Loucy (cell line): ENCODE data around the gene FMN2.

Experiments used
- H2AFZ ChIP-seq: fragments of 200-600 bp; sonication (generic); 2 replicates; pipeline ENCODE4 v1.6.0; 2016; ENCODE audit warnings: antibody characterized with exemption, mild to moderate bottlenecking, low read length, moderate library complexity
- H3F3A ChIP-seq: fragments of 200-600 bp; 2 replicates; pipeline ENCODE4 v1.6.0; 2016; ENCODE audit warnings: antibody characterized with exemption, low read depth, mild to moderate bottlenecking
- H3K27me3 ChIP-seq: fragments of 200-600 bp; sonication (generic); 2 replicates; pipeline ENCODE4 v1.6.1; 2014; ENCODE audit warnings: low read length, mild to moderate bottlenecking; ENCODE audit not compliant: insufficient read depth, poor library complexity, severe bottlenecking
- H3K36me3 ChIP-seq: fragments of 200-600 bp; sonication (generic); 2 replicates; pipeline ENCODE4 v1.6.1; 2016; ENCODE audit warnings: low read length; ENCODE audit not compliant: insufficient read depth
- H3K4me1 ChIP-seq: fragments of 200-600 bp; sonication (generic); 2 replicates; pipeline ENCODE4 v1.5.1; 2014; ENCODE audit warnings: low read length, mild to moderate bottlenecking; ENCODE audit not compliant: insufficient read depth, poor library complexity, severe bottlenecking
- H3K4me2 ChIP-seq: fragments of 200-600 bp; sonication (generic); 2 replicates; pipeline ENCODE4 v1.6.0; 2014; ENCODE audit warnings: antibody characterized with exemption, low read length, low read depth, mild to moderate bottlenecking; ENCODE audit not compliant: poor library complexity, severe bottlenecking
- H3K4me3 ChIP-seq: fragments of 200-600 bp; sonication (generic); 2 replicates; pipeline ENCODE4 v1.5.1; 2014; ENCODE audit warnings: low read length, mild to moderate bottlenecking, mixed read lengths; ENCODE audit not compliant: poor library complexity, severe bottlenecking
- H3K79me2 ChIP-seq: fragments of 200-600 bp; sonication (generic); 2 replicates; pipeline ENCODE4 v1.6.1; 2014; ENCODE audit warnings: low read length; ENCODE audit not compliant: insufficient read depth
- H3K9ac ChIP-seq: fragments of 200-600 bp; sonication (generic); 2 replicates; pipeline ENCODE4 v1.6.0; 2014; ENCODE audit warnings: mild to moderate bottlenecking, low read depth, low read length, moderate library complexity; ENCODE audit not compliant: poor library complexity, severe bottlenecking
- H3K9me2 ChIP-seq: fragments of 200-600 bp; sonication (generic); replicated peaks from 2 replicates; pipeline ENCODE4 v1.6.1; 2016; ENCODE audit warnings: low read depth, low read length, mixed read lengths
- H3K9me3 ChIP-seq: fragments of 200-600 bp; sonication (generic); 2 replicates; pipeline ENCODE4 v1.6.1; 2014; ENCODE audit warnings: mild to moderate bottlenecking, antibody characterized with exemption, low read length, low read depth; ENCODE audit not compliant: insufficient read depth
- H4K20me1 ChIP-seq: fragments of 200-600 bp; sonication (generic); 2 replicates; pipeline ENCODE4 v1.6.0; 2014; ENCODE audit warnings: antibody characterized with exemption, low read length, mild to moderate bottlenecking; ENCODE audit not compliant: insufficient read depth, poor library complexity, severe bottlenecking
- EZH2phosphoT487 ChIP-seq: fragments of 200-600 bp; IDR thresholded peaks from 2 replicates; pipeline ENCODE4 v1.6.1; 2018; ENCODE audit warnings: antibody characterized with exemption, mild to moderate bottlenecking, moderate library complexity, borderline replicate concordance
- TF ChIP-seq, protein P1 (sequence below): fragments of 200-600 bp; sonication (generic); conservative IDR thresholded peaks from 2 replicates; pipeline ENCODE4 v1.5.1; 2014; ENCODE audit warnings: mild to moderate bottlenecking, antibody characterized with exemption, low read length

Gene FMN2

DNA sequence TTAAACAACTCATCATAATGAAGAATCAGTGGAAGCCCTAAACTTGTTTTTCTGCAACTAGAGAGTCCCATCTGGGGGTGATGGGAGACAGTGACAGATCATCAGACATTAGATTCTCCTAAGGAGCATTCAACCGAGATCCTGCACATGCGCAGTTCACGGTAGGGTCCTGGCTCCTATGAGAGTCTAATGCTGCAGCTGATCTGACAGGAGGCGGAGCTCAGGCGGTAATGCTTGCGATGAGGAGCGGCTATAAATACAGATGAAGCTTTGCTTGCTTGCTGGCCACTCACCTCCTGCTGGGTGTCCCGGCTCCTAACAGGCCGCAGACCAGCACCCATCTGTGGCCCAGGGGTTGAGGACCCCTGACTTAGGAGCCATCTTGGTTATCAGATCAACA, 247.2 kb downstream of the FMN2 start:
- Histone ChIP-seq H3K9ac (no peak overlapping the region), H3K4me3 (no peak overlapping the region), H3K4me2 (no peak overlapping the region), H3K79me2 (no peaks in the 10 kb centered on the region), H4K20me1 (no peaks in the 10 kb centered on the region), H3K27me3 (no peaks in the 10 kb centered on the region), H2AFZ (no peak overlapping the region), H3F3A (no peaks in the 10 kb centered on the region), H3K36me3 (no peaks in the 10 kb centered on the region), H3K9me3 (no peaks in the 10 kb centered on the region), H3K9me2 (no peaks in the 10 kb centered on the region), H3K4me1 (no peaks in the 10 kb centered on the region)
- no peak for TF ChIP-seq EZH2phosphoT487
- TF ChIP-seq, protein P1, sequence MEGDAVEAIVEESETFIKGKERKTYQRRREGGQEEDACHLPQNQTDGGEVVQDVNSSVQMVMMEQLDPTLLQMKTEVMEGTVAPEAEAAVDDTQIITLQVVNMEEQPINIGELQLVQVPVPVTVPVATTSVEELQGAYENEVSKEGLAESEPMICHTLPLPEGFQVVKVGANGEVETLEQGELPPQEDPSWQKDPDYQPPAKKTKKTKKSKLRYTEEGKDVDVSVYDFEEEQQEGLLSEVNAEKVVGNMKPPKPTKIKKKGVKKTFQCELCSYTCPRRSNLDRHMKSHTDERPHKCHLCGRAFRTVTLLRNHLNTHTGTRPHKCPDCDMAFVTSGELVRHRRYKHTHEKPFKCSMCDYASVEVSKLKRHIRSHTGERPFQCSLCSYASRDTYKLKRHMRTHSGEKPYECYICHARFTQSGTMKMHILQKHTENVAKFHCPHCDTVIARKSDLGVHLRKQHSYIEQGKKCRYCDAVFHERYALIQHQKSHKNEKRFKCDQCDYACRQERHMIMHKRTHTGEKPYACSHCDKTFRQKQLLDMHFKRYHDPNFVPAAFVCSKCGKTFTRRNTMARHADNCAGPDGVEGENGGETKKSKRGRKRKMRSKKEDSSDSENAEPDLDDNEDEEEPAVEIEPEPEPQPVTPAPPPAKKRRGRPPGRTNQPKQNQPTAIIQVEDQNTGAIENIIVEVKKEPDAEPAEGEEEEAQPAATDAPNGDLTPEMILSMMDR: no peak

DNA sequence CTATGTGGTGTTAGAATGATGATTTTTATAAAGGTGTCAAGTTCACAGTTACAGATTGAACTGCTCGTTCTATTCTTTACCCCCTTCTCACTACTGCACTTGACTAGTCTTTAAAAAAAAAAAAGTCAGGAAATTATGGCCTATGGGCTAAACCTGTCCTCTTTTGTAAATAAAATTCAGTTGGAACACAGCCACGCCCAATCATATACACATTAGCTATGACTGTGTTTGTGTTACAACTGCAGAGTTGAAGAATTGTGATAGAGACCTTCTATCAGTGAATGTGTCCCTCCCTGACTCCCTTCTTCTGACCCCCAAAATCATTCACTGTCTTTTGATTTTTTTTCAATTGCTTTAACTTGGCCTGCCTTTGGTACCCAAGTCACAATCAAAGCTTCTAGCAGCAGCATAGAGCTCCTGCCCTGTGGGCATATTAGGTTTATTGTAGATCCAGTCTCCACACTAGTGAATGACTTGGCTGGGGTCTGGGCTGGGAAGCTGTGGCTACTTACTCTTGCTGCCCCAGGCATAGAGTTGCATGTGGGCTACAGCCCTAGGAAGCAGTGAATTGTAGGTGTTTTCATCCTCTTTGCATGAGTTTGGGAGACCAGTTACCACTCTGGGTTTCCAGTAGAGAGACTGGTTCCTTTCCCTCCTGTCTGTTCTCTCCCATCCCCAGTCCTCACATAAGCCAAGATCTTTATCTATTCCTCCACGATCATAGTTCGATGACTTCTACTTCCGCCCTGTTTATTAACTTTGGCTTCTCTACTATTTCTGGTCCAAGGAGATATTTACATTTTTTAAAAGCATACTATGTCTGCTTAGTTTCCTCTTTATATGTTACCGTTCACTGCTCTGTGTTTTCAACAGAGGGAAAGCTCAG, 249.9 kb downstream of the FMN2 start:
- H3K27me3 ChIP-seq: no peaks in the 10 kb centered on the region
- no peaks in the 10 kb centered on the region for H3K4me1 ChIP-seq
- H3K79me2 ChIP-seq: no peaks in the 10 kb centered on the region
- no peaks in the 10 kb centered on the region for H4K20me1 ChIP-seq
- H3K36me3 ChIP-seq: no peaks in the 10 kb centered on the region
- H3K4me2 ChIP-seq: no peak overlapping the region
- H3K9ac ChIP-seq: no peak overlapping the region
- TF ChIP-seq EZH2phosphoT487: no peak
- TF ChIP-seq, protein P1: no peak
- H3K9me3 ChIP-seq: no peaks in the 10 kb centered on the region
- H3F3A ChIP-seq: no peaks in the 10 kb centered on the region
- no peak overlapping the region for H3K4me3 ChIP-seq
- no peaks in the 10 kb centered on the region for H3K9me2 ChIP-seq
- no peak overlapping the region for H2AFZ ChIP-seq

DNA sequence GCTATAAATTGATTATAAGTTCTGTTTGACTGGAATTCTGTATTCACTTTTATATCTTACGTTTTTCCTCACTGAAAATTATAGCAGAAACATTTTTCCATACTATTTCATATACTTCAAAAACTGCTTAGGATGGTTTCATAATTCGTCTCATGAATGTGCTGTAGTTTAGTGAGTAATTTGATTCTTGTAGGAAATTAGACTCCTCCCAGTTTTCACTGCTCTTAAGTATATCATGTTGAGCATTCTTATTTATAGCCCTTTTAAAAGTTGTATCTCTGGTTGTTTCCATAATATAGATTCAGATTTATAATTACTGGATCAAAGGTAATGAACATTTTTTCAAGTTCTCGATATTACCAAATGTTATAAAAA, 250.6 kb downstream of the FMN2 start:
- H3K4me1 ChIP-seq: no peaks in the 10 kb centered on the region
- no peaks in the 10 kb centered on the region for H3K9me2 ChIP-seq
- no peaks in the 10 kb centered on the region; the same call in 1 of the 2 replicates for H3K9me3 ChIP-seq
- H3K36me3 ChIP-seq: no peaks in the 10 kb centered on the region
- no peak overlapping the region for H3K9ac ChIP-seq
- no peaks in the 10 kb centered on the region for H3K27me3 ChIP-seq
- H3K4me2 ChIP-seq: no peak overlapping the region
- no peaks in the 10 kb centered on the region for H3K79me2 ChIP-seq
- no peak overlapping the region for H3K4me3 ChIP-seq
- H2AFZ ChIP-seq: no peak overlapping the region
- H4K20me1 ChIP-seq: no peaks in the 10 kb centered on the region
- H3F3A ChIP-seq: no peaks in the 10 kb centered on the region
- no peak for TF ChIP-seq EZH2phosphoT487

DNA sequence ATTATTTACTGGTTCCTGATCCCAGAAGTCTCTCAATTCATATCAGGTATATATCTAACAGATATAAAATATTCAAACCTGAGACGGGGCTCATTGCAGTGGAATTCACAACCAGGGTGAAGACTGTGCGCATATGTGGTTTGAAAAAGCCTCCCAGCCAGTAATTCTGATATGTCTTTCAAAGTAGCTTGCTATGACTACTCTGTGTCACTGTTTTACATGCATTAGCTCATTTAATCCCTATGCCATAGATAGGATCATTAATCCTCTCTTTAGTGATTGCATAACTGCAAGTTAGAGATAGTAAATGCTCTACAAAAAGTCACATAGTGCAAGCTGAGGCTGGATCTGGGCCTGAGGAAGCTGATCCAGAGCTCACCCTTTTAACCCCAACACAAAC, 251.4 kb downstream of the FMN2 start:
- Histone ChIP-seq H3K4me1 (no peaks in the 10 kb centered on the region), H3K9ac (no peak overlapping the region), H3K79me2 (no peaks in the 10 kb centered on the region), H3F3A (no peaks in the 10 kb centered on the region), H3K27me3 (no peaks in the 10 kb centered on the region), H3K4me3 (no peak overlapping the region), H3K36me3 (no peaks in the 10 kb centered on the region), H3K9me3 (no peaks in the 10 kb centered on the region; the same call in 1 of the 2 replicates), H4K20me1 (no peaks in the 10 kb centered on the region), H3K9me2 (no peaks in the 10 kb centered on the region), H2AFZ (no peak overlapping the region), H3K4me2 (no peak overlapping the region)
- TF ChIP-seq, protein P1: no peak
- no peak for TF ChIP-seq EZH2phosphoT487
